Fibroblast of skin of scalp (primary cell): Measurements from ENCODE around the gene PRSS21.

Experiments used
- DNase-seq: peaks from one replicate; pipeline ENCODE4 v3.0.0-alpha.2; 2013

PRSS21 gene

DNA sequence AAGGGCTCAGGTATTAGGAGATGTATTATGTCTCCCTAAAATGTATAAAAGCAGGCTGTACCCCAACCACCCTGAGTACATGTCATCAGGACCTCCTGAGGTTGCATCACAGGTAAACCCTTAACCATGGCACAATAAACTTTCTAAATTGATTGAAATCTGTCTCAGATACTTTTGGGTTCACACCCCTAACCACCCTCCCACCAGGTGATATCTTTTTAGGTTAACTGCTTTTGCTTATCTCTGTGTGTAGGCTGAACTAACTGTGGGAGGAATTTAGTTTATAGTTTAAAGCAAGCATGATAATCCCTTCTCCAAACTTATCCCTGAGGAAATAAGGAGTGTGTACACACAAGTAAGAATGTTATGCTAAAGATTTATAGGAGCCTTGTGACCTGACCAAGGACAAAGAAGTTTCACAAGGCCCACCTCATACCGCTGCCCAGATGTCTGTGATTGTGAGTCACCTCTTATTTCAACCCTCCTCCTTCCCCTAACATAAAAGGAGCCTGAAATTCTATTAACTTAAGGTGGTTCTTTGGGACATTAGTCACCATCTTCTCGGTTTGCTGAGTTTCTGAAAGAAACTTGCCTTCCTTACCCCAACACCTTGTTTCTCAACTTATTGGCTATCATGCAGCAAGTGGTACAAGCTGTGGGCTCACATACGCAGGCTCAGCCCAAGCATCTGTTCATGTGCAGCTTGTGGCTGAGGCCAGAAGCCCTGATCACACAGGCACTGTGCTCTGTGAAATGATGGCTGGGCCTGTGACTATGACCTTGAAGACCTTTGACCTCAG, 29.7 kb downstream of the PRSS21 start:
- DNase-seq, result no peak

DNA sequence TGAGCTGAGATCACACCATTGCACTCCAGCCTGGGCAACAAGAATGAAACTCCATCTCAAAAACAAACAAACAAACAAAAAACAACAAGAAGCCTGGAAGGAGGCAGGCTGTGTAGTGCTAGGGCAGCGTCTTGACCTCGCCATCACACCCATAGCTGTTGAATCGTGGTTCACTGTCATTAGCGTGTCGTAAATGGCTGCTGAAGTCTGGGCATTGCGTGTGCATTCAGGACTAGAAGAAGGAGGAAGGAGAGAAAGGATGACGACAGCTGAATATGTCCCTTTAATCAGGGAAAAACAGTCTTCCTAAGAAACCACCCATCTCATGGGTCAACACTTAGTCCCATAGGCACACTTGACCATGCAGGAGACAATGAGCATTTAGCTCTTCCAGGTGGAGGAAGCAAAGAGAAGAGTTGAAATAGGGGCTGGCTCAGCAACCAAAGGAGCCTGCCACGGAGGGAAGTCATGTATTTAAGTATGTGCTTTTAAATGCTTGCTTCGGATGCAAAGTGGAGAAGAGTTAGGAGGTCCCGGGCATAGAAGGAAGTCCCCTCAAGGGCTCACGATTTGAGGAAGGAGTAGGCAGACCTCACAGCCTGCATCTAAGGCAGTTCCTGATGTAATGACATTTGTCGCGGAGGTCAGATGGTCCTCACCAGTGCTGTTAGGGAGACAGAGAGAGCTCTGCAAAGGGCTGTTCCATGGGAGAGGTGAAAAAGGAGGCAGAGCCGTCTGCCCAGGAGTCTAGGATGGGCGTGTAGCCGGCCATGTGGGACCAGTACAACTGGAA, 32.1 kb downstream of the PRSS21 start:
- no peak for DNase-seq

DNA sequence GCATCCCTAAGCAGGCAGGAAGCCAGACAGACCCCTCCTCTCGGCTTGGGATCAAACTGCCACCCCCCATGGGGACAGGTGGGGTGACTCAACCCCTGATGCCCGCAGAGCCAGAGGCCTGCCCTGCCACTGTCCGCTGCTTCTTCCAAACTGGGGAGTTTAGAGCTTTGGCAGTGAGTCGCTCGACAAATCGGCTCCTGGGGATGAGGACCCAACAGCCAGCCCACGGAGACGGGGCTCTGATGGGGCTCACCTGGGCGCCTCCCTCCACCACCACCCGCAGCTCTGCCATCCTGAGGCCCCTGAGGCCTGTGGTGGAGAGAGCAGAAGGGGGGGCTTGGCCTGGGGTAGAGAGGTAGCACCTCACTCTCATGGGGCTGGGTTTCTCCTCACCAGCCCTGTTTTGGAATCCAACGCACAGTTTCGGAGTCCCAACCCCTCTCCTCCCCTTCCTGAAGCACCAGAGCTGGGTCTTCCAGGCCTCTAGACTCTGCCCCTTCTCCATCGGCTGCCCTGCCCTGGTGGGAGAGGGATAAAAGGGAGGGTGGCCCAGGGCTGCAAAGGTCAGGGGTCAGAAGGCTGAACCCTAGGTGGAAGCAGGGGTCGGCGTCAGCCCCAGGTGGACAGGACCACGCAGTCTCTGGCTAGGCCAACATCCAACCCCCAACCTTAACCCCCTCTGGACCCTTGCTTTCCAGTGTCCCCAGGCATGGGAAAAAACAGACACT, 35.1 kb downstream of the PRSS21 start:
- DNase-seq, result no peak

DNA sequence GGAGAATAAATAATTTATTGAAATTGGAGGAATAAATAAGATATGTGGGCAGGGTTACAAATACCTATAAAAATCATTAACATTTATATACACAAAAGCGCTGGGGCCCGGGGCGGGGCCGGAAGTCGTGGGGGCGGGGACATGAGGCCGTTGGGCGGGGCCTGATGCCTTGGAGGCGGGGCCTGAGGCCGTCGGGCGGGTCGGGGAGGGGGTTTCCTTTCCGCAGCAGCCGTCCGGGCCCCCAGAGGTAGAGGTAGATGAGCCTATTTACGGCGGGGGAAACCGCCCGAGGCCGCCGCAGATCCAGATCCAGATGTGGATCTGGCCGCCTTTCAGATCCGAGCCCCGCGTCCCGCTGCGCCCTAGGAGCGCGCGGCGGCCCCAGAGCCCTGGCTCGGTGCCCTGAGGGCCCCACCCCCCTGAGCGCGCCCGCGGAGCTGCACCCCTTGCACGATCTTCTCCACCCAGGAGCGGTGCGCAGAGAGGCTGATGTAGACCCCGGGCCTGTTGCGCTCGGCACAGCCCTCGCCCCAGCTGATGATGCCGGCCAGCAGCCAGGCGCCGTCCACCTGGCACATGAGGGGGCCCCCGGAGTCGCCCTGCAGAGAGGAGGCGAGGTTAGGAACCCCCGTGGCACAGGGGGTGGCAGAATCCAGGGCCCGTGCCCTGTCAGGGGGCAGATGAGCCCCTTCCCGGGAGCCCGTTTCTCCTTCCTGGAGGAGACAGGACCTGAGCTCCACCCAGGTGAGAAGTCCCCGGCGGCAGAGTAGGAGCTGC, 35.9 kb downstream of the PRSS21 start:
- no peak for DNase-seq

DNA sequence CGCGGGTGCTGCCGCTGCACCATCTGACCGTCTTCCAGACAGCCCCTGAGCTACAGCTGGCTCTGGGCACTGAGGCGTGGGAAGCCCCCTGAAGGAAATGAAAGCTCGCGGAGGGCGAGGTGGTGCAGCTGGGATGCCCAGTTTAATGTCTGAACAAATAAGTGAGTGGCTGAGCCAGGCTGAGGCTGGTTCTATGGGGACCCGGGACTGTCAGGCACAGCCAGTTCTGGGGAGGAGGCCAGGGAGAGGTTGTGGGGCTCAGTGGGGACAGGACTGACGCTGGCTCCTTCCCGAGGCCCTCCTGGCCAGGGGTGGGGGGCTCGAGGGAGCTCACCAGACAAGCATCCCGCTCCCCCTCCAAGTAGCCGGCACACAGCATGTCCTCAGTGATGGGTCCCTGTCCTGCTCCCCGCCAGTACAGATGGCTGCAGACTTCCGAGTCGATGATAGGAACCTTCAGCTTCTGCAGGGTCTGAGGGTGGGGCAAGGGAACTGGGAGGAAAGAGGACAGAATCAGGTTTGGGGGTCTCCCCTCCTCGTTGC, 36.6 kb downstream of the PRSS21 start:
- no peak for DNase-seq

DNA sequence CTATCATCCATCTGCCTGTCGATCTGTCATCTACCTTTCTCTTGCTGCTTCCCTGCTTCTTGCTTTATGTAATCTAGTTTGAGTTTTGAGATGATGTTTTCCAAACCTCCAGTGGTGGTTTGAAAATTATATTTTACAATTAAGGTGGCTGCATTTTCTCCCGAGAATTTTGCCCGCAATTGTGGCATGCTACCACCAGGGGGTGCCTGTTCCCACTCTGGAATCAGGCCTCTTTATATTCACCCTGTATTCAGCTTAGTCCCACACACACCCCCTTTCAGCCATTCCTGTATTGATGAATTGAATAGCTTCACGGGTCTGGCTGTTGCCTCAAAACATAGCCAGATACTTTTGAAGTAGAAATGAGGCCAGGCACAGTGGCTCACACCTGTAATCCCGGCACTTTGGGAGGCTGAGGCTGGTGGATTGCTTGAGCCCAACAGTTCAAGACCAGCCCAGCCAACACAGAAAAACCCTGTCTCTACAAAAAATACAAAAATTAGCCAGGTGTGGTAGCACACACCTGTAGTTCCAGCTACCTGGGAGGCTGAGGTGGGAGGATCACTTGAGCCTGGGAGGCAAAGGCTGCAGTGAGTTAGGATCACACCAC, 37.8 kb downstream of the PRSS21 start:
- DNase-seq, result no peak

DNA sequence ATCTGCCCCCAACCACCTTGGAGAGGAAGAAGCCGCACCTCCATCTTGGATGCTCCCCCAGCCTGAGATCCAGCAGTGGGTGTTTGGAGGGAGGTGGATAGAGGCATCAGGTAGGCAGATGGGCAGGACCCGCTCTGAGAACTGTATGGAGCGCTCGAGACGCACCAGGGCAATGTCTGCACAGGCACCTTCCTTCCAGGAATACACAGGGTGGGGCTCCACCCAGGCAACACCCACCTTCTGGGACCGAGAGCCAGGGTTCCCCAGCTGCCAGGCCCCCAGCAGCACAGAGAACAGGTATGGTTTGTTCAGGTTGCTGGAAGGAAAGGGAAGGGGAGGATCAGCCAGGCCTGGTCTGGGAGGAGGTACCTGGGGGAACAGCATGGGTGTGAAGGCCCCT, 38.5 kb downstream of the PRSS21 start:
- DNase-seq, result no peak

DNA sequence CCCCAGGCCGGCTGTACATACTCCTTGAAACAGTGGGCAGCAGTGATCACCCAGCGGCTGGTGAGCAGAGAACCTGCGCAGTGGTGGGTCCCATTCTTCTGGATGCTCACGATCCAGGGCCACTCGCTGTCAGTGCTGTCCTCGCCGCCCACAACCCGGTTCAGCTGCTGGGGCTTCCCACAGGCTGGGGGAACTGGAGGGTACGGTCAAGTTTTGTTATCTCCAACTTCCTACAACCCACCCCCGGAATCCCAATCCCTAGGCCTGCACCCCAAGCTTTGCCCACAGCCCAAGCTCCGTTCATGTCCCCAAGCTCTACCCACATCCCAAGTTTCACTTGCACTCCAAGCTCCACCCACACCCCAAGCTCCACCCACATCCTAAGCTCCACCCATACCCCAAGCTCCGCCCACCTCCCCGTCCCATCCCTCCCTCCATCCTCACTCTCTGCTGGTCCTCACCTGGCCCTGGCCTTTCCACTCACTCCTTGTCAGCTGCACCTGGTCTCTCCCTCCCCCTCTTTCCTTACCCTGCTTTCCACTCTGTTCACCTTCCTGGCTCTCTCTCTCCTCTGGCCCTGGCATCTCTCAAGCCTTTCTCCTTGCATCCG, 39.1 kb downstream of the PRSS21 start:
- no peak for DNase-seq

DNA sequence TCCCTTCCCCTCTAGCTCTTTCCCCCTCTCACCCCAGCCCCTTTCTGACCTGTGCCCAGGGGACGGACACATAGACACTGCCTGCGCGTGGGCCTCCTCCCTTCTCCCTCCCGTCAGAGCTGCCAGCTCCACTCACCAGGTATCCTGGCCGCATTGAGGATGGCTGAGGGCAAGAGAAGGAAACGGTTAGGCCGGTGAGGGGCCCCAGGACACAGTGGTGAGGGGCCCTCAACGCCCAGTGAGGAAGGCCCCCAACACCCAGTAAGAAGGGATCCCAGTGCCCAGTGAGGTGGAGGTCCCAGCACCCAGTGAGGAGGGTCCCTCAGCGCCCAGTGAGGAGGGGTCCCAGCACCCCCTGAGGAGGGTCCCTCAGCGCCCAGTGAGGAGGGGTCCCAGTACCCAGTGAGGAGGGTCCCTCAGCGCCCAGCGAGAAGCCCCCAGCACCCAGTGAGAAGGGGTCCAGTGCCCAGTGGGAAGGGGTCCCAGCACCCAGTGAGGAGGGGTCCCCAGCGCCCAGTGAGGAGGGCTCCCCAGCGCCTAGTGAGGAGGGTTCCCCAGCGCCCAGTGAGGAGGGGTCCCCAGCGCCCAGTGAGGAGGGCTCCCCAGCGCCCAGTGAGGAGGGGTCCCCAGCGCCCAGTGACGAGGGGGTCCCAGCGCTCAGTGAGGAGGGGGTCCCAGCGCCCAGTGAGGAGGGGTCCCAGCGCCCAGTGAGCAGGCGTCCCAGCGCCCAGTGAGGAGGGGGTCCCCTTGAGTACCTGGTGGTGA, 39.8 kb downstream of the PRSS21 start:
- no peak for DNase-seq

DNA sequence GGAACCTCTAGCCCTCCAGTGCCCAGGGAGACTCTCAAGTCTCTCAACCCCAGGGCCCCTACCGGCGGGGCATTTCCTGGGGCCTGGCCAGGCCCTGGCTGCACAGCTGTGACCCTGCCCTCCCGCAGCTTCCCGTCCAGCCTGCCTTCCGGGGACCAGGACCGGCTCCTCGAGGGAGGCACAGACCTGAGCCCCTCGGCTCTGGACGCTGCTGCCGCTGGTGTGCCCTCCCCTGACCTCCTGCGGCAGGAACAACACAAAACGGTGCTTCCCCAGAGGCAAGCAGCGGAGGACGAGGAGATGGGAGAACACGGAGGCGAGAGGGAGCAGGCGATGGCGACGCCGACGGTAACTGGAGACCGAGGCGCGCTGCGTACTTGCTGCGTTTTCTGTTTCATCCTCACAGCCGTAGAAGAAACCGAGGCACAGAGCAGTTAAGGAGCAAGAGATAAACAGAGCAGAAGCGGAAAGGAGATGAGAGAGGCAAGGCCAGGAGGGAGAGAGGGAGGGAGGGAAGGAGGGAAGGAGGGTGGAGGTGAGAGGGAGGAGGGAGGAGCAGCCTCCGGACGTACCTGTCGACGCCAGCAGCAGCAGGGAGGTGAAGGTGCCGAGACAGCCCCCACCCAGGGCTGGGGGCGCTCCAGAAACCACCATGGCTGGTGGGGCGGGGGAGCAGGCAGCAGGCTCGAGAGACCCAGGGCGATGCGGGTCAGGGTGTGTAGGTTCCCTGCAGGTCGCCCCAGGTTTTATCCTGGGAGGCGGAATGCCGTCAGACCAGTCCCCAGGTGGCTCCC, 40.6 kb downstream of the PRSS21 start, which contains the start of gene PRSS22:
PRSS22 (minus strand) TSS at position 720 of the 794 bp plus-strand sequence; CDS start at position 654, 66 bp downstream.
- no peak for DNase-seq

DNA sequence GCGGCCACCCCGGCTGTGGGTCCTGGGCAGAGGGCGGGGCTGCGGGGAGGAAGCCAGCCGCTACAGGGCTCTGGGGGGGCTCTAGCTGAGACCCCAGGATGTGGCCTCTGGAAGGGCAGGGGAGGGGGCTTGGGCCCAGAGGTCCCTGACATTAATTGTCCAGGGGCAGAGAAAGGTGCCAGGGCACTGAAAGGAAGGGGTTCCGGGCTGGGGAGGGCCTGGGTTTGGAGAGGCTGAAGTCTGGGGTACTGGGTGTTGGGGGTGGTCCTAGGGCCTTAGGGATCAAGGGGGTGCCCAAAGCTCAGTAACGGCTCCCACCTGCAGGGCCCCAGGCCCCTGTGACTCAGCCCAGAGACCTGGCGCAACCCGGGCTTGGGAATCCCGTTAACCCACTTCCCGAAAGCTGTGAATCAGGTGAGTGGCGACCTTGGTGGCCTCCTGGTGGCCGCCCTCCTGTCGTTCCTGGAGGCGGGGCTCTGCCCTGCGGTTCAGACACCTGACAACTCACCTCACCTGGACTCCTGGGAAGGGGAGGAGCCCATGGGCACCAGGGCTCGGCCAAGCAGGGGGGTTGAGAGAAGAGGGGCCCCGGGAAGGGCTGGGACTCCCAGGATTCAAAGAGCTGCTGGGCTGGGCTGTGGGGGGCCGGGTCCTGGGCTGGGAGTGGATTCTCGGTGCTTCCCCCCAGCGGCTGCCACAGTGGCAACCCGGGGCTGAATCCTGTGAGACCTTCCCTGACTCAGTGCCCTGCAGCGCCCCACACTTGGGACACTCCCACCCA, 41.4 kb downstream of the PRSS21 start:
- no peak for DNase-seq

DNA sequence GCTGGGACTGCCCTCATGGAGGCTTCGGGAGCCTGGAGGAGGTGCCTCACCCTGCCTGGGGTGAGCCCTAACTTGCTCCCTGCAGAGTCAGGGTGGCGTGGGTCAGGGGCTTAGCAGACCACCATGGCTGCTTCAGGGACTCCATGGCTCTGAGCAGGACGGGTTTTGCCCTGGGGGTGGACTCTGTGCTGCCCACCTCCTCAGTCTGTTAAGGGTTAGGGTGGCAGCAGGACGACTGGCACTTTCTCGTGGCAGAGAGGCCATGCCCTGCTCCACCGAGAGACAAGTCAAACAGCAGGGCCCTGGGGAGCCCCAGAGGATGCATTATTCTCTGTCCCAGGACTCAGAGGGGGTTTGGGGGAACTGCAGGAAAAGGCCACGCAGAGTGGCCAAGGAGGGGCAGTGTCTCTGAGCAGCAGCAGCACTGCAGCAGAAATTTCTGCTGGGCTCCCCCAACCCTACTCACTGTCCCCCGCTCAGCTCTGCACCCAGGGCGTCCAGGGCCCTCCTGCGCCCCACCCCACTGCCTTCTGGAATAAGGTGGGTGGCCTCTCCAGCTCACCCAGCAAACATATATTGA, 42.7 kb downstream of the PRSS21 start:
- DNase-seq, result no peak

DNA sequence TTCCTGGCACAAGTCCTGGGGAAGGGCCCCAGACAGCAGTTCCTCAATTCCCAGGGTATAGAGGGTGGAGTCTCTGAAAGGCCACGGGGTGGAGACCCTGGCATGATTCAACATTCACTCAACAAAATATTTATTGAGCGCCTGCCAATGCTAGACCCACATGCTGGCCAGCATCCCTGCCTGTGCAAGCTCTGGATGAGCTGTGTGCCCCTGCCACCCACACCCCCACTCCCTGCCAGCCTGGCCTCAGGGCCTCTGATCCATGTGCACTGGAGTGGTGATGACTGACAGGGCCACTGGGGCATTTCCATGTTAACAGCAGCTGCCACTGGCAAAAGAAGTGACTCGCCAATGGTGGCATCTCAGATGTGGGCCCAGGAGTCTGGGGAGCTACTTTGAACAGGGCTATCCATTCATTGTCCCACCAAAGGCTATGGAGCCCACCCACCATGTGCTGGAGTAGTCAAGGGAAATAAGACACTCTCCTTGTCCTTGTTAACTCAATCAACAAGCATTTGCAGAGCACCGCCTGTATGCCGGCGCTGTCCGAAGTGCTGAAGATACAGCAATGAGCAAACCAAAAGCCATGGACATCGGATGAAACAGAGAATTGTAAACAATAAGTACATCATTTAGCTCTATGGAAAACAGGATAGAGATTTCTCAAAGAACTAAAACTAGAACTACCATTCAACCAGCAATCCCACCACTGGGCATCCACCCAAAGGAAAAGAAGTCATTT, 44.0 kb downstream of the PRSS21 start:
- DNase-seq, result no peak

DNA sequence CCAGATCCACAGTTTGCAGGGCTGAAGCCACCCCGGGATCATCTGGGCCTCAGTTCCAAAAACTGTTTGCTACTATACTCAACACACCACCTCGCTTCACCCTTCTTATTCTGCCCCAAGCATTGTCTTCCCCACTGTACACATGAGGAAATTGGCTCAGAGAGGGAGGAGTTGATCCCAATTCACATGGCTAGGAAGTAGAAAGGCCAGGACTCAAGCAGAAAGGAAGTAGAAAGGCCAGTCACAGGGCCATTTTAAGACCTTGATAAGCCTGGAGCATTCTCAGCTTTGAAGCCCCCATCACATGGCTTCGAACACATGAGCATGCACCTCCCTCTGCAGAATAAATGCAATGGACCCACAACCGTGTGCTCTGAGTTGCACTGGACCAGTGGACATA, 48.6 kb downstream of the PRSS21 start:
- DNase-seq, result no peak

DNA sequence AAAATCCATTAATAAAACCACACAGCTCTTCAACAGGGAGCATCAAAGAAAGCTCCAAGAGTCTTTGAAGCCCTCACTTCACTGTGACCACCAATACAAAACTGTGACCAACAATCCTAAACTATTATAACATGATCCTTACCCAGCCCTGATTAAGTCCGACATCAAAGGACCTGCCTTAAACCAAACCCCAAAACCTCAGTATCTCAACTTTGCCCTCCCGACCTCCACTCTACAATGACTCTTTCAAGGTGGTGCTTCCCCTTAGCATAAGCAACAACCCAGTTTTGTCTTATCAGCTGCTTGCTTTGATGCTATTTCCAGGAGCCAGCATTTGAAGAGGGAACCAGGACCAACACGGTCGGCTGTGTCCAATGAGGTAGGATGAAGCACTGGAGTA, 49.4 kb downstream of the PRSS21 start:
- no peak for DNase-seq

DNA sequence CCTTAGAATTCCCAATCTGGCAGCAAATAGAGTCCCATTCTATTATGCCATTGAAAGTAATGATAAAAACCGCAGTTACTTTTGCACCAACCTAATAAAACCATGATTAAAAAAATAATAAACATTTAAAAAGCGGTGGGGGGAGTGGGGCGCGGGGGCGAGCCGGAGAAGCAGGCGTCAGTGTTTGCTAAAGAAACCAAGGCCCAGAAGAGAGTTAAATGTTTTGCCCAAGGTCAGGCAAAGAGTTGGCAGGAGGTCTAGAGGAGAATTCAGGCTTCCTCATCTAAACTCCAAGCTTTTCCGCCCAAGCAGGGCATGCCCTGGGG, 50.6 kb downstream of the PRSS21 start:
- DNase-seq, result no peak

DNA sequence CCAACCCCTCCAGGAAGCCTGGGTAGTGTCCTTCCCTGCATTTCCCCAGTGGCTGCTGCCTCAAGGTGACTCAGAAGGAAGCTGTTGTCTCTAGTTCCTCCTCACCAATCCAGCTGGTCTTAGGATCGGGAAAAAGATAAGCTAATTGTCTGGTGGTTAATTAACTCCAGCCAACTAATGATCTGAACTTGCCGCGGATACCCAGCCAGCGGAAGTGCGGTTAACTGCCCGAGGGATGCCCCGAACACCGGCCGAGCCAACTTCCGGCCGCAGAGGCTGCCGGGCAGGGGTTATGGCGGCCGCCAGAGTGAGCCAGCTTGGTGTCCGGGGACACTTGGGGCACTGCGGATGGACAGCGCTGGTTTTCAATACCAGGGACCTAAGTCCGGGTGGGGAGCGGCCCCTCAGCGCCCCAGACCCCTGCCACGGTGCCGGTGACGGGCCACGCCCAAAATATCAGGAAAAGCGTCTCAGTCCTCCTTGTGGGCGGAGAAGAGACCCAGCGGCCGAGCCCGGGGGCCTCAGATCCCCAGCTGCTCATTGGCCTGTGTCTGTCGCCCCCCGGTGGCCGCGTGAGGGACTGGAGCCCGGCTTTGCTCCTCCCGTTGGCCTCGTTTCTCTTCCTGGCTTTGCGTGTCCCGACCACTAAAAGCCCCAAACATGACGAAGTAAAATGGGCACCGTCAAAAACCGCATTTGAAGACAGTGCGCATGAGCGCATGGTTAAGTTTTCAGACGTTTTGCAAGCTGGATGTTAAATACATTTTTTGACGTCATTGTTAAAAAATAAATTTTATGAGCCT, 51.2 kb downstream of the PRSS21 start:
- peak; percentile 94 for DNase-seq
